Posterior vena cava (tissue), 2 donors: ENCODE data around the gene PAXIP1. TPM values are rescaled to one million over a fixed set of nuclear protein-coding genes. Genes with fewer than 3 reads are reported as not detected.

Source experiments
- DNase-seq: peaks from one replicate; pipeline ENCODE4 v3.0.0-alpha.2; 2020; ENCODE audit warnings: low spot score
- intact Hi-C, 2 donors: fragments of 100-400 bp; cut with DNase I; formaldehyde crosslinking; loops; one replicate each; pipeline versions ENCODE4 v1.14.1 to v1.14.2; 2022 to 2023
- total RNA-seq, 2 donors: library from RNA; stranded (reverse); fragmentation: NEBNext Ultra II Directional; extraction: Animal tissue kit (Norgen Biotek cat#: 25700); gene quantifications; one replicate each; pipeline ENCODE4 v1.2.1, GENCODE V29; 2021
- donor health status: DM: yes; HTN: yes; CAD: no.
- donor health status: DM: yes; HTN: yes; CAD: no.

The PAXIP1 gene
- total RNA-seq, 2 donors from 2014 or later = 7.0 to 7.4 TPM

DNA sequence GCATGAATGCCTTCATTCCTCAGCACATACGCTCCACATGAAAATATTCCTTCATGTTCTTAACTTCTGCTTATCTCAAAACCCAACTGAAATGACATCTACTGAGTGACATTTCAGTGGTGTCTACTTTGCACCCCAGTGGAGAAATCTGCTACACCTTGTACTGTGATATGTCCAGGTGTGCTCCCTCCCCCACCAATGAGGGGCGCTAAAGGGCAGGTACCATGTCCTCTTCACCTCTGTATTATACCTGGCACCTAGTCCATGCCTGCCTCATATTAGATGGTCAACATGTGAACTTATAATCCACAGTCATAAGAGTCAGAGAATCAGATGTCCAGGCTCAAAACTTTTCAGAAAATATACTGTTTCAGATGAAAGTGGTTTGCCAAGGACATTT lies 2.1 kb downstream of the PAXIP1 start:
- intact Hi-C loops = loop anchor here in 1 of 2 donors (10.0 kb wide), 1 partner anchor 76 kb away; no protein-coding TSS in a partner anchor
- DNase-seq = no peak

DNA sequence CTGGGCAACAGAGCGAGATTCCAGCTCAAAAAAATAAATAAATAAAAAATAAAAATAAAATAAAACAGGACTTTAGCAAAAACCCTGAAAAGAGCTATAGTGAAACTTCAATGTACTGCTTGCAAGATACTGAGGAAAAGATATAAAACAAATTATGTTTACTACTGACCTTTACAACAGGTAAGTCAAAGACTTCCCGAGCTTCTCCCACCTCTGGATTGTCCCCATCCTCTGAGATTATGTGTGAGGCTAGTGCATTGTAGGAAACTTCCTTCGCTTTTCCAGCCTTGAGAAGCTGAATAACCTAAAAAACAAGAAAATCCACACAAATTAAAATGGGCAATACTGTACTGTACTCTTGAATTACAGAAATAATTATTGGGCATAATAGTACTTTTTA lies 4.4 kb downstream of the PAXIP1 start:
- DNase-seq = no peak
- intact Hi-C loops = no loop called here

DNA sequence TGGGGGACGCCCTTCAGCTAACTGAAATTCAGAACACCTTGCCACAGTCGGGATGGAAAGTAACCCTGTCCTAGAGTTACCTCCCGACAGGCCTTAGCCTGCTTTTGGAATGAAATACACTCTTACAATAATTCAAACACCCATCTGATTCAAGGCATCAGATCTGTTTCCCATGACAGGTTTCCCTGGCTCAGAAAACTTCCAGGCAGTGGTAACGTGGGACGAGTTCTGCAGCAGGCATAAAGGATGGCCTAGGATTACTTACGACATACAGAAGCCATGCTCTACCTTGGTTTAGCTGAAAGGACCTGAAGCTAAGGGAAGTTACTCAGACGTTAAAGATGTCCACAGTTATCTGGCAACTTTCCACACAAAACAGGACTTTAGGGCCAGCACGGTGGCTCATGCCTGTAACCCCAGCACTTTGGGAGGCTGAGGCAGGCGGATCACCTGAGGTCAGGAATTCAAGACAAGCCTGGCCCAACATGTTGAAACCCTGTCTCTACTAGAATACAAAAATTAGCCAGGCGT lies 5.0 kb downstream of the PAXIP1 start:
- intact Hi-C loops = no loop called here
- DNase-seq = no peak

DNA sequence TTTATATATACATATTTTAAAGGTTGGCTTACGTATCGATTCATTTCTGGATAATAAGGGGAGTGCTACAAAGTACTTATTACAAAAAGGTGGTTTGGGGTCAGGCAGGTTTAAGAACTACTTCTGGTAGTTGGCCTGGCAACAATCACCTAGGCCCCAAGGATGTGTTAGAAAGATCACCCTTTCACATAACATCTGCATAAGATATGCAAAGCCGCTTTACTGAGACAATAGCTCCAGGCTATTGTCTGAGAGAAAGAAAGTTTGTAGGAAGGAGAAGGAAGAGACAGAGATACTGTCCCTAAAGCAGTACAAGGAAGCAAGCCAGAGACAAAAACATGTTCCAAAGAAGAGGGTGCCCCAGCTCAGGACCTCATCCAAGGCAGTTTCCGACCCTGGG lies 6.2 kb downstream of the PAXIP1 start:
- intact Hi-C loops = no loop called here
- DNase-seq = no peak

DNA sequence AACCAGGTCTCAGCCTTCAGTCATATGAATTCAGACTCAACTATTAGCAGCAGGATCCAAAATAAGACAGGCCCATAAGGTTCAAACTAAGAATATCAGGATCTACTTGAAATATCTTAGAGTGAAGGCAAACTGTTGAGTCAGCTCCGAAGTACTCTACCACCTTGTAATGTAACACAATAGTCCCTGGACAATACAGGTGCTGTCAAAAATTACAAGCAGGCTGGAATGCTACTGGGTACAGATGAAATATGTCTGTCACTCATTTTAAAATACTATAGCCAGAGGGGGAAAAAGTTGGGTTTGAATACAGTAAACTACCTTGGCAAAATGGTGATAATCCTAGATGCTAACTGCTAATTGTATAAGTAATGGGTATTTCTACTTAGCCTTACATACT lies 6.8 kb downstream of the PAXIP1 start:
- intact Hi-C loops = no loop called here
- DNase-seq = no peak

DNA sequence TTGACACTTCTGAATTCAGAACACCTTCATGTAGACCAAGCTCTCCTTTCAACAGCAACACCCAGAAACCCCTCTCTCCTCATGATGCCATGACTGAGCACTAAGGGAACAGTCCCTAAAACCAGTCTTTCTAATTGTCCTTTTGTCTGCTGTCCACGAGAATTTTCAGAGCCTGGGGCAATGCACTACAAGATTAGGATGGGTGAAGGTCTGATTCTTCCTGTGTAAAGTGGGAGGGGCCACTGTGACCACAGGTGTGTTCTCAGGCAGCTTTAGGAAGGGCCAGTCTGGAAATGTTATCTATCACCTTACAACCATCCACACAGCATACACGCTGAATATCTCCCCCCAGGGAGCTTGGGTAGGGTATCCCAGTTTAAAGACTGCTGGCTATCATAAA lies 7.9 kb downstream of the PAXIP1 start:
- no peak for DNase-seq
- intact Hi-C loops = no loop called here

DNA sequence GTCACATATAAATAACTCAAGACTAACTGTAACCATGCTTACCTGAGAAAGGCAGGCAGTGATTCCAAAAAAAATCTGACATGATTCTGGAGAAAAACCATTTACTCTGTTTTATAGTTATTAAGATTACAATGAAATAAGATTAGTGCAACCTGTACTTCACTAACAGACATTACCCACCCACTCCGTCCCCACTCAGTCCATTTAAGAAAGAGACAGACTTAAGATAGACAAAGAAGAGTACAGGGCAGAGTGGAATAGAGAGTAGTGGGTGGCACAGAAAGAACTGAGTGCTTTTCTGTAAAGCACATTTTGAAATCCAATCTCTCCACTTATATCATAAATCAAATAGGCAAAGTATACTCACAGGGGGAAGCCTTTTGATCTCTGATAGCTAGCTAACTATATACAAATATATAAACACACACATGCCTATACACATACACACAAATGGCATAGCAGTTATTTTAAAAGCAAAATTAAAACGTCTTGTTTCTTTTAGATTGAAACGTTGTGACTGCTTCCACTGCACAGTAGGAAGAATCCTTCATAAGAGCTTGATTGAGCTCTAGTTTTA lies 11.9 kb downstream of the PAXIP1 start:
- intact Hi-C loops = no loop called here
- no peak for DNase-seq

DNA sequence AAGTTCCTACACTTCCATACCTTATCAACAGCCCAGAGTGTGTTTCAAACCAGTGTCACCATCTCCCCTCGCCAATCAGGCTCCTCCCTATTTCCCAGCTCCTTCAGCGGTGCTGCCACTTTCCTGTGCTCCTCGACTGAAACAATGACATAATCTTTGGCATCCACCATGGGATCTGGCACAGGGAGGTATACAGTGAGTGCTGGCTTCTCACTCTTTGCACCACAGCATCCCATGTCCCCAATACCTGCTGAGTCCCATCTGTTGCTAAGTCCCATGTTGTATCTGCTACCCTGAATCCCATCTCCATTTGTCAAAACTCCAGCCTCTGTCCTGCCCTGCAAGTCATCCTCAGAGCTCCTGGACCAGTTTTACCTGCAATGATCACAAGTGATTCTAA lies 15.4 kb downstream of the PAXIP1 start:
- intact Hi-C loops = no loop called here
- no peak for DNase-seq

DNA sequence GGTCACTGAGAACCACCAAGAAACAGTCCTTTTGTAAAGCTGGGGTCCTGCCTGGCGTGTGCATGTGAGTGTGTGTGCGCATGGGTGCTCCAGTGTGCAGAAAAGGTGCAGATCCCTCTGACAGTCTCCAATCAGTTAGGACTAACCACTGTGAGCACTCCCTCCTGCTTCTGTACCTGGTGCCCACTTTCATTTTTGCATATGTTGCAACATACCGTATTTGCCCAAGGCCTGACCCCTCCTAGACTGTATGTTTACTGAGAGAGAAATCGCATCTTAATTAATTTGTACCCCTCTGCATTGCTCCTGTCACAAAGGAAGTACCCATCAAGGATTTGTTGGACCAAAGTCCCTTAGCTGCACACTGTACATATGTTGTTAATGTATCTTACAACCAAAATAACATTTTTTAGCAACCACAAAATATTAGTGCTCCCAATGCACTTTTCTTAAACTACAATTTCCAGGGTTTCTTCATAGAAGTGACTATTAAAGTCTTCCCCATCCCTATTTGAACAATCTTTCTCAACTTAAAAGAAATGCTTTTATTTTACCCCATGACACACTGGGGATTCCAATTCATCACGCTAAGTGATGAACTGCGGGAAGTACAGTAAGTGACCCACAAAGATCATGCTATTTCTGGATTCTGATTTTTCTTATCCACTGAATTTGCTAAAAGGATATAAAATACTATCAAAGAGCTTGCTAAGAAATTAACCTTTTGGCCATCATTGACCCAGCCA lies 16.6 kb downstream of the PAXIP1 start:
- DNase-seq = no peak
- intact Hi-C loops = no loop called here

DNA sequence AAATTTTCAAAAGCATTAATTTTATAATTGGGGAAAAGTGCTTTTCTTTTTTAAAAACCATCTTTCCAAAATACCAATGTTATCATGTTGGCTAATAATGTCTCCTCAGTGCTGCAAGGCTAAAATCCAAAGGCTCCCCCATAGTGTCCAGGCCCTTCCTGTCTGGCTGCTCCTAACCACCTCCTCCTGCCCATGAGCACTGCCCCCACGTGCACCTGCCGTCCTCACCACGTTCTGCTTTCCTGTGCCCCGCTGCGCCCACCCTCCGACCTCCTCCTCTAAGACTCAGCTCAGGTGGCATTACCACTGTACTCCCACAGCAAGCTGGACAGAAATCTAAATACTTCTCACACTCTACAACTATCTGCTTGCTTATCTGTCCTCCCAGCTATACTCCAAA lies 17.7 kb downstream of the PAXIP1 start:
- intact Hi-C loops = no loop called here
- DNase-seq = no peak

DNA sequence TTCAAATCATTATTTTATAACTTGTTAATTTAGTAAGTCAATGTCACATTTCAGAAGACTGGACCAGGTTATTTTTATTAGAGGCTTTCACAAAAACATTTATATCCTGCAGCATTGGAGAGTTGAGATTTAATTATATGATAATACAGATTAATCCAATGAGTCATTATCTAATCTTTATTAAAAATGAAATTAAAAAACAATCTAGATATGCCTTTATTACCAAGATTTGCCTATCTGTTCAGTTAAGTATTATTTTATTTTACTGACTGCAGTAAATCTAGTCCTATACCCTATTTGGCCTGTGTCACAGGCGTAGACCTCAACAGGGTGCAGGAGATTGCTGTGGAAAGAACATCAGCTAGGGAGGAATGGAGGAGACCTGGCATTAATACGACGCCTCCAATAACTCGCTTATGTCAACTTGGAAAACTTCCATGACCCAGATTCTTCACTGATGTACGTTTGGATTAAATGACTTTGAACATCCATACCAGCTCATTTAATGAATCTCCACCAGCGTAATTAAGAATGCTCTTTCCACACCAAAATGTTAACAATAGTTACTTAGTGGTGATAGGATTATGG lies 18.2 kb downstream of the PAXIP1 start:
- intact Hi-C loops = no loop called here
- DNase-seq = no peak

DNA sequence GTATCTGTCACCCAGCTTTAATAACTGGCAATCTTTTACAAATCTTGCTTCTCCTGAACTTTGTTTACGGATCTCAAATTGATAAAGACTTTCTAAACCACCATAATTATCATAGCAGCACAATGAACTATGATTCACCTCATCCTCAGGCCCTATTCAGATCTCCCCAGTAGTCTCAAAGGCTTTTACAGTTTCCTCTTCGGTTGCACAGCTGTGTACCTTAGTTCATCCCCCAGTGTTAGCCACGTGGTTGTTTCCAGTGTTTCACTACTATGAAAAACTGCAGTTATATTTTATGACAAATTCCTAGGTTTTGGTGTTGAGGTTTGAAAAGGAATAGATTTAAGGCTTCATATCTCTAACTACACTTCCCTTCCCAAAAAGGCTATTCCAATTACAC lies 24.9 kb downstream of the PAXIP1 start:
- no peak for DNase-seq
- intact Hi-C loops = no loop called here

DNA sequence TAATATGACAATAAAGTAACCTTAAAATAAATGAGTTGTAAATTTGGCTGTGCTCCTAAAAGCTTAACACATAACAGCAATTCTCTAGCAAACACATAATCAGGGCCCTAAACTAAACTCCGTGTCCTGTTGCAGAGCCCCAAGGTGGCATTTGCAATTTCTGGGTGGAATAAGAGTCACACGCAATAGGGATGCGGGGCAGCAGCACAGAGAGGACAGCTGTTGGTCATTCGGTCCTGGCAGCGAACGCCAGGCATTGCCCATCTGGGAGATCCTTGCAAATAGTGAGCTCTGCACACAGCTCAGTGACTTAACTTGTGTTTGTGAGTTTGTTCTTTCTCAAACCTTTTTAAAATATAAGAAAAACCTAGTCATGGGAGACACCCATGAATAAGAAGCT lies 25.7 kb downstream of the PAXIP1 start:
- intact Hi-C loops = no loop called here

DNA sequence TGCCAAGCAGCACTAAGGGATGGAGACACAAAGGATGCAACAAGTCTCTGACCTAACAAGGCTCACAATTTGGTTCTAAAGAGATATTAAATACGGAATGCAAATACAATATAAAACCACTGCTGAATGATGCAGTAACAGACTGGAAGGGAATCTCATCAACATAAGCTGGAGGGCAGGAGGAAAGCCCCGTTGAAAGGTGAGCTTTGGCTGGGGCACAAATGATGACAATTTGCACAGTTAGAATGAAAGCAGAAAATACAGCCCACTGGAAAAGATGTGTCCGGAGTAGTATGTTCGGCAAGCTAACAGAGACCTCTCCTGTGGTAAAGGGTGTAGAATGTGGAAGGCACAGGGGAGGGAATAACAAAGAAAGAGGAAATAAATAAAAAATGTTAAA lies 26.1 kb downstream of the PAXIP1 start:
- intact Hi-C loops = no loop called here
- DNase-seq = no peak

More for the DNA sequence above, 25.7 kb downstream of the PAXIP1 start:
- DNase-seq = no peak

DNA sequence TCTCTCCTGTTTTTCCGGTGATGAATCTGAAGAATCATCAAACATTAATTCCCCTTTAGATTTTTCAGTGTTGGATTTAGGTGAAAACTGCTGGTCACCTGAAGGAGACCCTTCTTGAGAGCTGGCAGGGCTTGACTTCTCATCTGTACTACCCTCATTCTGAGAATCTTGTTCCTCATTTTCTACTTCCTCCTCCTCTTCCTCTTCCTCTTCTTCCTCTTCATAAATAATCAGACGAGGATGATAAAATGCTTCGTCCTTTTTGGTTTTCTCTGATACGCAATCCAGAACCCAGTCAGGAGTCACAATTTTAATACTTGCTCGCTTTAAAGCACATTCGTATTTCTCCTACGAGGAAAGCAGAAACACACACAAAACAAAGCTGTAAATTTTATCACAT lies 26.9 kb downstream of the PAXIP1 start:
- intact Hi-C loops = no loop called here
- DNase-seq = no peak

DNA sequence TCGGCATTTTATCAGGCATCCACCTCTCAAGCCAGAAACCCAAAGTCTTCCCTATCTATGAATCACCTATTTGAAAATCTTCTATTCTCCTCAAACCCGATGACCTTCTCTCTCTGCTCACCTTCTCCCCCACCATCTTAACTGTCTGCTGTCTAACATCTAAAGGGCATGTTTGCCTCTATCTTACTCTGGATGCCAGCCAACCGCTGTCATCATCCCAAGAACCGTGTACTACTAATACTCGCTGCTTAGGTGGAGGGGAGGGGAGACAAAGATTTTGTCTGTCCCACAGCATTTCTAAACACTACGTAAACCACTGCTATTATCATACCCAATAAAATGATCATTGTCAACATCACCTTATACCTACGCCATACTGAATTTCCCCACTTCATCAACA lies 29.5 kb downstream of the PAXIP1 start:
- DNase-seq = no peak
- intact Hi-C loops = no loop called here

DNA sequence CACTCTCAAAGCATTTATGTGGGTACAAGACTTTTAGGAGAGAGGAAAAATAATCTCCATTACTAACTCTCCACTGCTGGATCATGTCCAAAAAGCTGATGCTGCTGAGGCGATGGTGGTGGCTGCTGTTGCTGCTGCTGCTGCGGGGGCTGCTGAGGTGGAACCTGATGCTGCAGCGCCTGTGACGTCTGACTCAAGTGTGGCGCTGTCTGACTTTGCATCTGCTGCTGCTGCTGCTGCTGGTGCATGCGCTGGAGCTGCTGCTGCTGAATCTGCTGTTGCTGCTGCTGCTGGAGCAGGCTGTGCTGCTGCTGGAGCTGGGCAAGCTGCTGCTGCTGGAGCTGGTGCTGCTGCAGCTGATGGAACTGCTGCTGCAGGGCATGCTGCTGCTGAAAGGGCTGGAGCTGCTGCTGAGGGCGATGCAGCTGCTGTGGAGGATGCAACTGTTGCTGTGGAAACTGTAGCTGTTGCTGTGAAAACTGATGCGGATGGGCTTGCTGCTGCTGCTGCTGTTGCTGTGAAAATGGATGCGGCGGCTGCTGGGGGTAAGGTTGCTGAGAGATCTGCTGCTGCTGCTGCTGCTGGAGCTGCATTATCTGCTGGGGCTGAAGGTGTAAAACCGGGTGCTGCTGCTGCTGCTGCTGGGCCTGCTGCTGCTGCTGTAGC lies 34.5 kb downstream of the PAXIP1 start:
- DNase-seq = no peak
- intact Hi-C loops = no loop called here

DNA sequence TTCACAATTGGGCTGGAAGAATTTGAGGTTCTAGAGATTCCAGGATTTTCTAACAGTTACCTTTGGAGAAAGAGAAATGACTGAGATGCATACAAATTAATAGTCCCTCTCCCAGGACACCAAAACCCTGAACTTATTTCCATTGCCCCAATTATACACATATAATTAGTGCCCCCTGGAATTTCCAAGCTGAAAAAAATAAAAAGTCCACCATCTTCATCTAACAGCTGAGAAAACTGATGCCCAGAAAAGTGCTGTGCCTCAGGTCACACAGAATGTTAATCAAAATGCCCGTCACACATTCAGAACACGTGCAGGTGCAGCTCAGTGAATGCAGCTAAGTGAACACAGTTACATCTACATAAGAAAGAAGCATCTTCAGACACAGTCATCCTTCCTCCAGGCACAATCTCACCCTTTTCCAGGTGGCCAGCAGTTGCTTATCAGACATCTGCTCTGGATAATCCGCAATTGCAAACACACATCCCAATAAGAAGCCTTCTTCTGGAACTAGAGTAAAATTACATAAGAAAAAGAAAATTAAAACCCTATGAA lies 35.4 kb downstream of the PAXIP1 start:
- no peak for DNase-seq
- intact Hi-C loops = no loop called here

DNA sequence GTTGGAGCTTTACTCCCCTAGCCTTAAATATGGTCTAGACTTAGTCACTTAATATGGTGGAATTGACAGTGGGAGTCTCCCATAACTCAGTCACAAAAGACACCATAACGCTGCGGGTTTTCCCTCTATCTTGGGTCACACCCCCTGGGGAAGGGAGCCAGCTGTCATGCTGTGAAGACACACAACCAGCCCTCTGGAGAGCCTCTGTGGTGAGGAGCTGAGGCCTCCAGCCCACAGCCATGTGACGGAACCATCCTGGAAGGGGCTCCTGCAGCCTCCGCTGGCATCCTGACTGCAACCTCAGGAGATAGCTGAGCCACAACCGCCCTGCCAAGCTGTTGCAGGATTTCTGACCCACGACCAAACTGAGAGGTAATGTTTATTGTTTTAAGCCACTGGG lies 37.9 kb downstream of the PAXIP1 start:
- intact Hi-C loops = no loop called here
- no peak for DNase-seq
